ENCODE results near the gene RNPEP. TPM values are rescaled to one million over a fixed set of nuclear protein-coding genes. Genes with fewer than 3 reads are reported as not detected.
A peak's percentile ranks its signal among the peaks of the same experiment; 100 is the strongest.

RNPEP gene
- total RNA-seq, 4 donors from 2014 or later = 37.2 to 77.6 (median 45.8) TPM

GRCh38 chr1:201941420-201942128, 40.9 kb upstream of the RNPEP start:
- TF ChIP-seq CTCF (IDR thresholded peaks at IDR 0.05) = no peak
- no peak for ATAC-seq (ENCODE audit: low FRiP score)
- DNase-seq (ENCODE audit: low spot score) = no peak

- no peak for DNase-seq (ENCODE audit: low spot score)
- TF ChIP-seq CTCF (IDR thresholded peaks at IDR 0.05) = no peak
- ATAC-seq (ENCODE audit: low FRiP score) = no peak
Observed at GRCh38 chr1:201942129-201942495, 40.3 kb upstream of the RNPEP start.

GRCh38 chr1:201944002-201944401, 38.4 kb upstream of the RNPEP start:
- no peak for ATAC-seq (ENCODE audit: low FRiP score)
- DNase-seq (ENCODE audit: low spot score) = no peak
- TF ChIP-seq CTCF (IDR thresholded peaks at IDR 0.05) = no peak

- ATAC-seq (ENCODE audit: low FRiP score) = no peak
- TF ChIP-seq CTCF (IDR thresholded peaks at IDR 0.05) = no peak
- DNase-seq (ENCODE audit: low spot score) = no peak
Observed at GRCh38 chr1:201944639-201945038, 37.8 kb upstream of the RNPEP start.

GRCh38 chr1:201945157-201945556, 37.3 kb upstream of the RNPEP start:
- ATAC-seq (ENCODE audit: low FRiP score) = no peak
- TF ChIP-seq CTCF (IDR thresholded peaks at IDR 0.05) = no peak
- no peak for DNase-seq (ENCODE audit: low spot score)

GRCh38 chr1:201945863-201946223, 36.6 kb upstream of the RNPEP start:
- TF ChIP-seq CTCF (IDR thresholded peaks at IDR 0.05) = no peak
- DNase-seq (ENCODE audit: low spot score) (no peak), ATAC-seq (ENCODE audit: low FRiP score) (peak; percentile 15)

GRCh38 chr1:201946224-201946908, 36.1 kb upstream of the RNPEP start, which contains the start of gene LMOD1:
Gene LMOD1, minus strand, starts transcription at chr1:201946548. Its CDS starts 208 bp downstream, at chr1:201946340.
- no peak for TF ChIP-seq CTCF (IDR thresholded peaks at IDR 0.05)
- ATAC-seq (ENCODE audit: low FRiP score) (peak; percentile 91), DNase-seq (ENCODE audit: low spot score) (peak; percentile 62)
